NB4 (cell line): ENCODE results near the gene AQP9.

Source experiments
- DNase-seq: peaks from one replicate; pipeline ENCODE4 v3.0.0; 2010; ENCODE audit warnings: low read depth
- H3K4me3 ChIP-seq: one replicate; pipeline ENCODE4 v1.5.1; 2011; ENCODE audit warnings: mild to moderate bottlenecking, low read depth, low read length, moderate library complexity
- MYC ChIP-seq: IDR thresholded peaks from 2 replicates; pipeline ENCODE4 v1.6.1; 2011; ENCODE audit warnings: low read depth, low read length
- POLR2A ChIP-seq: IDR thresholded peaks from 2 replicates; pipeline ENCODE4 v1.6.1; 2011; ENCODE audit warnings: mild to moderate bottlenecking; ENCODE audit not compliant: insufficient read length; ENCODE audit errors: extremely low read depth
- TF ChIP-seq, protein P1 (sequence below): IDR thresholded peaks from one replicate; pipeline ENCODE4 v1.5.1; 2012; ENCODE audit warnings: low read depth, low read length
- TF ChIP-seq, protein P2 (sequence below): IDR thresholded peaks from 2 replicates; pipeline ENCODE4 v1.6.1; 2011; ENCODE audit warnings: low read depth, low read length

AQP9 gene

DNA sequence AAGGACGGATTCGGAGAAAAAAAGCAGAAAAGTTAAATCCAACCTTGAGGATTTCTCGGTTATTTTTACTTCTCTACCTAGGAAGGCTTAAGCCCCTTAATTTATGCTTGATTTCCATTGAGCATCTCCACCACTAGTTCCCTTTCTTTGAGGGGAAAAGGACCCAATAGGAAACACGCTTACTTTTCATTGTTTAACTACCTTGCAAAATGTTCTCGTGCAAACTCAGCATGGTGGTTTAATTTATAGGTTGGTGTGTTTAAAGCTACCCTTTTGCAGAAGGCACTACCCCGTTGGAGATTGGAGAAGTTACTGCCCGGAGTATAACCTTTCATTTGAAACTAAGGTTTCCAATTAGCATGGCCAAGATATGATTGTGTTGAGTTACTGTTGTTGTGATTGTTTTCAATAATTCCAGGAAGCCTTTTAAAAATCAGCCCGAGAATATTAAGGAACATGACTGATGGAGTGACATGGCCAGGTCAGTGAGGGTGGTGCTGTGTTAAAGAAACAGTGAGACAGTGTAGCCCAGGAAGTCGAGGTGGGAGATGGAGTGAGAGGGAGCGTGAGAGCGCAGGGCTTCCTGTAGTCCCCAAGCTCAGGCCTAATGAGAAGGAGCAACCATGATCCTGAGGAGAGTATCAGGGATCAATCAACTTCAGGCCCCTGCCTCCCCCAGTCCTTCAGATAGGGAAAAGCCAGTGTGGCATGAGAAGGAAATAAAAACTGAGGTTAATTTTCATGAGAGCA is 76.6 kb downstream of the AQP9 start:
- H3K4me3 ChIP-seq: no peak overlapping the region
- TF ChIP-seq POLR2A: no peak
- TF ChIP-seq MYC: no peak
- TF ChIP-seq, protein P1, sequence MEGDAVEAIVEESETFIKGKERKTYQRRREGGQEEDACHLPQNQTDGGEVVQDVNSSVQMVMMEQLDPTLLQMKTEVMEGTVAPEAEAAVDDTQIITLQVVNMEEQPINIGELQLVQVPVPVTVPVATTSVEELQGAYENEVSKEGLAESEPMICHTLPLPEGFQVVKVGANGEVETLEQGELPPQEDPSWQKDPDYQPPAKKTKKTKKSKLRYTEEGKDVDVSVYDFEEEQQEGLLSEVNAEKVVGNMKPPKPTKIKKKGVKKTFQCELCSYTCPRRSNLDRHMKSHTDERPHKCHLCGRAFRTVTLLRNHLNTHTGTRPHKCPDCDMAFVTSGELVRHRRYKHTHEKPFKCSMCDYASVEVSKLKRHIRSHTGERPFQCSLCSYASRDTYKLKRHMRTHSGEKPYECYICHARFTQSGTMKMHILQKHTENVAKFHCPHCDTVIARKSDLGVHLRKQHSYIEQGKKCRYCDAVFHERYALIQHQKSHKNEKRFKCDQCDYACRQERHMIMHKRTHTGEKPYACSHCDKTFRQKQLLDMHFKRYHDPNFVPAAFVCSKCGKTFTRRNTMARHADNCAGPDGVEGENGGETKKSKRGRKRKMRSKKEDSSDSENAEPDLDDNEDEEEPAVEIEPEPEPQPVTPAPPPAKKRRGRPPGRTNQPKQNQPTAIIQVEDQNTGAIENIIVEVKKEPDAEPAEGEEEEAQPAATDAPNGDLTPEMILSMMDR: no peak
- TF ChIP-seq, protein P2, sequence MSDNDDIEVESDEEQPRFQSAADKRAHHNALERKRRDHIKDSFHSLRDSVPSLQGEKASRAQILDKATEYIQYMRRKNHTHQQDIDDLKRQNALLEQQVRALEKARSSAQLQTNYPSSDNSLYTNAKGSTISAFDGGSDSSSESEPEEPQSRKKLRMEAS: no peak
- peak; percentile 31 for DNase-seq

DNA sequence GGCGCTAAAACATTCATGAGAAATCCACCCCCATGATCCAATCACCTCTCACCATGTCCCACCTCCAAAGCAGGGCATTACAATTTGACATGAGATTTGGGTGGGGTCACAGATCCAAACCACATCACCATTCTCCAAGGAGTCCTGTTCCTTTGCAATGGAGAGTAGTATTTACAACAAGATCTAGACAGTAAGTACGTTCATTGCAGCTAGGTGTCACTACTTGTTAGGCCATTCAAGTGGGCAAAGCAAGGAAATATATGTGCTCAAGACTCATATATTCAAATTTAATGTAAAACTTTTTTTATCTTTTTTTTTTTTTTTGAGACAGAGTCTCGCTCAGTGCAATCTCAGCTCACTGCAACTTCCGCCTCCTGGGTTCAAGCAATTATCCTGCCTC is 79.3 kb downstream of the AQP9 start:
- TF ChIP-seq, protein P1: no peak
- TF ChIP-seq, protein P2: no peak
- TF ChIP-seq POLR2A: no peak
- TF ChIP-seq MYC: no peak
- peak; percentile 24 for DNase-seq
- H3K4me3 ChIP-seq: no peak overlapping the region

DNA sequence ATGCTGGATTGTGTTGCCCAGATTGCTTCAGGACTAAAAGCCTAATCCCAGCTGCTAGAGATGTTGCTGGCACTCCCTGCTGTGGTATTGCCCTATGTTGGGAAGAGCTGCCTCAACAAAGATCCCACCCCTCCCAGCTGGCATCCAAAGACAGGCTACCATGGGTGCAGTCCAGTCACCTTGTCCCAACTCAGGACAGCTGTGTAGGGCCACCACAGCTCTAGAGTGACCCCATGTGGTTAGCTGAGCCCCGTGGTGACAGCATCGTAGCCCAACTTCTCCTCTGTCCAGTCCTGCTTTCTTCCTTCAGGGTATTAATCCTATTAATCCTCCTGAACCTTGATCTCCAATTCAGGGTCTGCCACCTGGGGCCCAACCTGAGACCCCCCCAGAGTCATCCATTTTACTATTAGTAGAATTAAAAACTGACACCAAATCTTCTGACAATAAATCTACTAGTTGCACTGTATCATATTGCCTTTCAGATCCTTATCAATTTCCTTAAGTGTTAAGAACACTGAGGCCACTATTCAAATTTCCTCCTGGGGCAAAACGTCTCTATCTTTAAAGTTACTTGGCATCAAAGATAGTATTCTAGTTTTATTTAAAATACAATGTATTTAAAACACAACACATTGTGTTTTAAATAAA is 83.5 kb downstream of the AQP9 start:
- no peak overlapping the region for H3K4me3 ChIP-seq
- TF ChIP-seq, protein P2: peak; percentile 48; the same call in 1 of the 2 replicates
- TF ChIP-seq, protein P1: peak; percentile 49
- no peak for TF ChIP-seq POLR2A
- DNase-seq: peak; percentile 46

DNA sequence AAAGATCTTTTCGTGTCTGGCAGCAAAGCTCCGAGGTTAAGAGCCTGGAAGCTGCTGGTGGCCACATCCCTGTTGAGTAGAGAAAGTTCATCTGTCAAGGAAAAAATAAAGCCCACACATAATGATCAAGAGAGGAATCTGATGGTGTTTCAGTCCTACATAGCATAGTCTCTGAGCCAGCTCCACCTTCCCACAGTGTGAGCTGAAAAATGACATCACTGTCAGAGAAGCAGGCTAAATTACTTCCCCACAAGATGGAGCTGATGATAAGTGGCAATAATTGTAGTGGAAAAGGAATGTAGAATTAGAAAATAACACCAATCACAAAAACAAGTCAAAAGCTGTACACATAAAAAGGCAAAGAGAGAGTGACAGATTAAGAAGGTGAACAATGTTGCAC is 84.5 kb downstream of the AQP9 start:
- DNase-seq: peak; percentile 24
- no peak overlapping the region for H3K4me3 ChIP-seq
- TF ChIP-seq POLR2A (no peak), MYC (no peak)
- TF ChIP-seq, protein P2: no peak
- TF ChIP-seq, protein P1: no peak

DNA sequence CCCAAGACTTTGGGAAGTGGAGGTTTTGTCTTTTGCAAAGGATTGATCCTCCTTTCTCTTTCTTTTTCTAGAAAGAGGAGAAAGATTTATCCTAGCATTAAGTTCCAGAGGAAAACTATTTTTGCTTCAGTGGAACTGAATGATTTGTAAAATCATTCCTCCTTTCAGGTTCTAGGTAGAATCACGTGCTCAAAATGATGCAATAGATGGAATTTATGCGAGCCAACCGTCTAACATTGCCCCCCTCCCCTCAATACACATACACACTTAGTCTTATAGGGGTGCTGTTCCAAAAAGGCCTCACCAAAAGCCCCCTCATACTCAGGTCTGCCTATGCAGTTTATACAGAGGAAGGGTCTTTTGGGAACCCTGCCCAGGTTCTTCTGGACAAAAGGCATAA is 85.3 kb downstream of the AQP9 start:
- no peak for DNase-seq
- TF ChIP-seq MYC (no peak), POLR2A (no peak)
- TF ChIP-seq, protein P1: no peak
- TF ChIP-seq, protein P2: no peak
- H3K4me3 ChIP-seq: no peak overlapping the region
